Measurements from ENCODE around the gene MAP4K1. TPM values are rescaled to one million over a fixed set of nuclear protein-coding genes. Genes with fewer than 3 reads are reported as not detected.
"Not testable (repeated sequence)": the region's sequence is repeated elsewhere in the genome, so short reads cannot be mapped to it uniquely, and the experiment has no call there.

MAP4K1 gene
- total RNA-seq, 4 donors from 2014 or later: 0.68 to 2.8 (median 1.8) TPM

DNA sequence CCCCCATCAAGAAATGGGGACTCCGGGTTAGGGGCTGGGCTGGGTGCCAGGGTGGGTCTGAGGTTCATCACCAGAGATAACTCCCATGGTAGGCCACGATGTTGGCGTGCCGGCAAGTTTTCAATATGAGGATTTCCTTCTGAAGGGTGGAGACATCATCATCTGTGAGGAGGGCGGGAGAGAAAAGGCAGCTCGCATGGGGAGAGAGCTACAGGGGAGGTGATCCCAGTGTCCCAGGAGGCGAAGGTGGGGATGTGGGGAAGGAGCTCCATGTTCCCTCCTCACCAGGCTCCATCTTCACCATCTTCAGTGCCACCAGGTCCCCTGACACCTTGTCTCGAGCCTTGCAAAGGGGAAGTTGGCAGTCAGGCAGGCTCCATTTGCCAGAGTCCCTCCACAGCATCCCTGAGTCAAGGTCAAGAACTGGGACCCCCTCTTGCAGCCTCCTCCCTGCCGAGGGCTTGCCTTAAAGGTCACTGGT lies 430 bp downstream of the MAP4K1 start:
- 63% methylated on average over 8 of the region's 9 CpGs for WGBS
- TF ChIP-seq EP300 (IDR thresholded peaks at IDR 0.05): no peak
- TF ChIP-seq POLR2A (IDR thresholded peaks at IDR 0.05): no peak
- no peak for TF ChIP-seq POLR2AphosphoS5 (IDR thresholded peaks at IDR 0.05)
- TF ChIP-seq, protein P1, sequence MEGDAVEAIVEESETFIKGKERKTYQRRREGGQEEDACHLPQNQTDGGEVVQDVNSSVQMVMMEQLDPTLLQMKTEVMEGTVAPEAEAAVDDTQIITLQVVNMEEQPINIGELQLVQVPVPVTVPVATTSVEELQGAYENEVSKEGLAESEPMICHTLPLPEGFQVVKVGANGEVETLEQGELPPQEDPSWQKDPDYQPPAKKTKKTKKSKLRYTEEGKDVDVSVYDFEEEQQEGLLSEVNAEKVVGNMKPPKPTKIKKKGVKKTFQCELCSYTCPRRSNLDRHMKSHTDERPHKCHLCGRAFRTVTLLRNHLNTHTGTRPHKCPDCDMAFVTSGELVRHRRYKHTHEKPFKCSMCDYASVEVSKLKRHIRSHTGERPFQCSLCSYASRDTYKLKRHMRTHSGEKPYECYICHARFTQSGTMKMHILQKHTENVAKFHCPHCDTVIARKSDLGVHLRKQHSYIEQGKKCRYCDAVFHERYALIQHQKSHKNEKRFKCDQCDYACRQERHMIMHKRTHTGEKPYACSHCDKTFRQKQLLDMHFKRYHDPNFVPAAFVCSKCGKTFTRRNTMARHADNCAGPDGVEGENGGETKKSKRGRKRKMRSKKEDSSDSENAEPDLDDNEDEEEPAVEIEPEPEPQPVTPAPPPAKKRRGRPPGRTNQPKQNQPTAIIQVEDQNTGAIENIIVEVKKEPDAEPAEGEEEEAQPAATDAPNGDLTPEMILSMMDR (IDR thresholded peaks at IDR 0.05): no peak
- H3K27me3 ChIP-seq: no peaks in the 10 kb centered on the region
- H3K36me3 ChIP-seq: peaks cover 21% of the 10 kb centered on the region
- peak overlapping the region; percentile 92 for H3K4me3 ChIP-seq
- H3K9me3 ChIP-seq: no peaks in the 10 kb centered on the region
- H3K4me1 ChIP-seq: peaks cover 22% of the 10 kb centered on the region
- no peak for DNase-seq (ENCODE audit: low spot score in 2 of 2)
- no peak overlapping the region for H3K27ac ChIP-seq

DNA sequence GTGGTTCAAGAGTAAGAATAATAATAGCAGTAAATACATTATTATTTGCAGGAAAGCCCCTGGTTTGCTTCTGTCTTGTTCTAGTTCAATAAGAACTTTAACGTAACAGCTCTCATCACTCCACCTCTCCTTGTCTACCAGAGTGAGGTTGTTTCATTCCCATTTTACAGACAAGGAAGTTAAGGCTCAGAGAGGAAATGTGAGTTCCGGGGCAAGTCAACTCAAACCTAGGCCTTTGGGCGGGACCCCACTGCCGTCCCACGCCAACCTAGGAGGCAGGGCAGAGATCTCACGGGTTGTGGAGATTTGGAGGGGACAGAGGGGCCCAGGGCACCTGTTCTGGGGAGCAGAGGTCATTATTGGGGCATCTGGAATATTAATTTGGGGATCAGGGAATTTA lies 1.5 kb downstream of the MAP4K1 start:
- H3K9me3 ChIP-seq: no peaks in the 10 kb centered on the region
- H3K36me3 ChIP-seq: peaks cover 11% of the 10 kb centered on the region
- WGBS: 94% methylated on average over 6 of the region's 6 CpGs
- no peaks in the 10 kb centered on the region for H3K27me3 ChIP-seq
- peaks cover 22% of the 10 kb centered on the region for H3K4me1 ChIP-seq
- TF ChIP-seq, protein P1 (IDR thresholded peaks at IDR 0.05): no peak
- TF ChIP-seq POLR2A (IDR thresholded peaks at IDR 0.05) (no peak), EP300 (IDR thresholded peaks at IDR 0.05) (no peak), POLR2AphosphoS5 (IDR thresholded peaks at IDR 0.05) (no peak)
- DNase-seq (ENCODE audit: low spot score in 2 of 2): no peak
- H3K4me3 ChIP-seq: no peak overlapping the region
- no peak overlapping the region for H3K27ac ChIP-seq

DNA sequence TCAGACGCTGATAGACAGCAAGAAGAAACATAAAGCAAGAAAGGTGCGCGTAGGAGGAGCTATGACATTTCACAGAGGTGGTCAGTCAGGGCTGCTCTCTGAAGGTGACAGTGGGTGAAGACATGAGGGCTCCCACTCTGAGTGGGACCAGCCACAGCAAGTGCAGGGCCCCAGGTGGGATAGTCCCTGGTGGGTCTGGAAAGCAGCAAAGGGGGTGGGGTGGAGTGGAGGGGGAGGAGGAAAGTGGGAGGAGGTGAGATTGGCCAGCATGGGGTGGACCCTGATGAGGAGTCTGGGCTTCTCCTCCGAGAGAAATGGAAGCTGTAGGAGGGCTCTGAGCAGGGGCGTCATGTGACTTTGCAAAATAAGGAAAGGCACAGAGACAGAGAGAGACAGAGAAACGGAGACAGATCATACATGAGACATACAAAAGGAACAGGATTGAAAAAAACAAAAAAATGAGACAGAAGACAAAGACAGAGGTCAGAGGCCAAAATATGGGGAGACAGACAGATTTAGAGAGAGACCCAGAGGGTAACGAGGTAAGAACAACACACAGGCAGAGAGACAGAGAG lies 2.7 kb downstream of the MAP4K1 start:
- no peaks in the 10 kb centered on the region for H3K36me3 ChIP-seq
- no peak overlapping the region for H3K4me3 ChIP-seq
- H3K27ac ChIP-seq: no peak overlapping the region
- WGBS: 67% methylated on average over 7 of the region's 7 CpGs
- H3K9me3 ChIP-seq: no peaks in the 10 kb centered on the region
- H3K4me1 ChIP-seq: peaks cover 19% of the 10 kb centered on the region
- TF ChIP-seq, protein P1 (IDR thresholded peaks at IDR 0.05): no peak
- TF ChIP-seq POLR2AphosphoS5 (IDR thresholded peaks at IDR 0.05) (no peak), EP300 (IDR thresholded peaks at IDR 0.05) (no peak), POLR2A (IDR thresholded peaks at IDR 0.05) (no peak)
- no peaks in the 10 kb centered on the region for H3K27me3 ChIP-seq
- DNase-seq (ENCODE audit: low spot score in 2 of 2): no peak

DNA sequence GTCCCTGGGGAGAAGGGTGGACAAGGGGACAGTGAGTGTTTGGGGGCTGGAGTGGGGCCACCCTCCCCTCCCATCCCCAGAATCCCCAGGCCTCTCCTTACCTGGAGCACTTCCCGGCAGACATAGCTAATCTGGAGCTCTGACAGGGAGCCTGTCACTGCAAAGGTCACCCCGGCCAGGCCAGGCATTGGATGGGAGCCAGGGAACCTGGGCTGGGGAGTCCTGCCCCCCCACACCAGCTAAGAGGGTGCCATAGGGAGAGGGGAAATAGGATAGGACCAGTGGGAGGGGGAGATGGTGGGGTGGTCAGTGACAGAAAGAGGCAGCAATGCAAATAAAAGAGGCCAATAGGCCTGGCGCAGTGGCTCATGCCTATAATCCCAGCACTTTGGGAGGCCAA lies 3.5 kb downstream of the MAP4K1 start:
- no peaks in the 10 kb centered on the region for H3K36me3 ChIP-seq
- H3K4me1 ChIP-seq: peaks cover 11% of the 10 kb centered on the region
- WGBS: 70% methylated on average over 3 of the region's 3 CpGs
- no peak overlapping the region for H3K4me3 ChIP-seq
- DNase-seq (ENCODE audit: low spot score in 2 of 2): no peak
- no peak for TF ChIP-seq POLR2AphosphoS5 (IDR thresholded peaks at IDR 0.05)
- no peak for TF ChIP-seq POLR2A (IDR thresholded peaks at IDR 0.05)
- TF ChIP-seq, protein P1 (IDR thresholded peaks at IDR 0.05): no peak
- no peak for TF ChIP-seq EP300 (IDR thresholded peaks at IDR 0.05)
- H3K9me3 ChIP-seq: no peaks in the 10 kb centered on the region
- H3K27me3 ChIP-seq: no peaks in the 10 kb centered on the region
- H3K27ac ChIP-seq: no peak overlapping the region

DNA sequence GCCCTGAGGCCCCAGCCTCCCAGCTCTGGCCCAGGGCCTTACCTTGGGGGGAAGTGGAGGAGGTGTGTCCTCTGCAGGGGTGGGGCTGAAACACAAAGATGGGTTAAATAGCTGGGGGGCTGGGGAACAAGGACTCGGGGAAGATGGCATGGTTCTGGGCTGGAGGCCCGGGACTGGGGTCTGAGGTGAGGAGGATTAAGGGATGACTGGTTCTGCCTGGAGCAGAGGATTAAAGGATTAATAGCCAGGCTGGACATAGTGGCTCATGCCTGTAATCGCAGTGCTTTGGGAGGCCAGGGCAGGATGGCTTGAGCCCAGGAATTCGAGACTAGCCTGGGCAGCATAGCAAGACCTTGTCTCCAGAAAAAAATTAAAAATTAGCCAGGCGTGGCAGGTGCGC lies 11.6 kb downstream of the MAP4K1 start:
- H3K4me1 ChIP-seq: no peaks in the 10 kb centered on the region
- H3K27me3 ChIP-seq: no peaks in the 10 kb centered on the region
- H3K27ac ChIP-seq: no peak overlapping the region
- WGBS: 78% methylated on average over 6 of the region's 6 CpGs
- H3K9me3 ChIP-seq: no peaks in the 10 kb centered on the region
- H3K36me3 ChIP-seq: no peaks in the 10 kb centered on the region
- no peak overlapping the region for H3K4me3 ChIP-seq
- no peak for TF ChIP-seq POLR2AphosphoS5 (IDR thresholded peaks at IDR 0.05)
- no peak for TF ChIP-seq EP300 (IDR thresholded peaks at IDR 0.05)
- TF ChIP-seq POLR2A (IDR thresholded peaks at IDR 0.05): no peak
- TF ChIP-seq, protein P1 (IDR thresholded peaks at IDR 0.05): no peak
- no peak for DNase-seq (ENCODE audit: low spot score in 2 of 2)

DNA sequence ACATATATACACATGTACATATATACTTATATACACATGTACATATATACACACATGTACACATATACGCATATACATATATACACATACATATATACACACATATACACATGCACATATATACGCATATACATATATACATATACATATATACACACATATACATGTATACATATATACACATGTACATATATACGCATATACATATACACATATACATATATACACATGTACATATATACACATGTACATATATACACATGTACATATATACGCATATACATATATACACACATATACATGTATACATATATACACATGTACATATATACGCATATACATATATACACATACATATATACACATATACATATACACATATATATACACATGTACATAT lies 14.9 kb downstream of the MAP4K1 start:
- H3K9me3 ChIP-seq: not testable (repeated sequence)

More for the DNA sequence above, 14.9 kb downstream of the MAP4K1 start:
- not testable (repeated sequence) for H3K27me3 ChIP-seq; H3K4me3 ChIP-seq; DNase-seq (ENCODE audit: low spot score in 2 of 2); H3K27ac ChIP-seq; H3K36me3 ChIP-seq; H3K4me1 ChIP-seq
- 93% methylated on average over 5 of the region's 5 CpGs for WGBS

All from suprapubic skin (tissue), 4 donors.